RCC 7860 (cell line): ENCODE measurements around the gene ATRIP.
"Not testable (repeated sequence)": the region's sequence is repeated elsewhere in the genome, so short reads cannot be mapped to it uniquely, and the experiment has no call there.

ENCODE experiments used
- DNase-seq: peaks from one replicate; pipeline ENCODE4 v3.0.0-alpha.2; 2015; ENCODE audit warnings: low spot score
- FAIRE-seq: peaks from 2 replicates; lab custom pipeline; 2012; peaks lifted over from hg19 to GRCh38; lab: Jason Lieb, UNC

Gene ATRIP

DNA sequence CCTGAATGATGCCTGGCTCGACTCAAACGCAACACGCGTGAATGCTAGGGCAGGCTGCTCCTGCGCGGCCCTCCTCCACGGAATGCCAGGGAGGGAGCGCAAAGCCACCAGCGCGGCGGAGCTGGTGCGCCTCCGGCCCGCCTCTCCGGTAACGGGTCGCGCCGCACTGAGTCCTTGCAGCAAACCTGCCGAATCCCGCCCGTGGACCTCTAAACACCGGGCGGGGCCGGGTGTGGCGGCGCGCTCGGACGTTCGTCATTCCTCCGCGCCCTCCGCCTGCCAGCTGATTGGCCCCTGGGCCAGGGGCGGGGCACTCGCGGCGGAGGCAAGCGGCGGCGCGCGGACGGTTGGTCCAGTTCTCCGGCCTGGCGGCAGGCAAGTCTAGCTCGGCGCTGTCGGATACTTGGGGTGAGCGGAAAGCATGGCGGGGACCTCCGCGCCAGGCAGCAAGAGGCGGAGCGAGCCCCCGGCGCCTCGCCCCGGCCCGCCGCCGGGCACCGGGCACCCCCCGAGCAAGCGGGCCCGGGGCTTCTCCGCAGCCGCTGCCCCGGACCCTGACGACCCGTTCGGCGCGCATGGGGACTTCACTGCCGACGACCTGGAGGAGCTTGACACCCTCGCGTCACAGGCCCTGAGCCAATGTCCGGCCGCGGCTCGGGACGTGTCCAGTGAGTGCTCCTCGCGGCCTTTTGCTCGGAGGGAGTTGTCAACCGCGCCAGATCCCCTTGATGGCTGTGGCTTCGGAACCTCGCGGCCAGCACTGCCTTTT, at the start of gene ATRIP:
Gene ATRIP, plus strand, starts transcription at position 313 of the 769 bp plus-strand sequence. Its CDS starts 109 bp downstream, at position 422.
- no peak for FAIRE-seq

DNA sequence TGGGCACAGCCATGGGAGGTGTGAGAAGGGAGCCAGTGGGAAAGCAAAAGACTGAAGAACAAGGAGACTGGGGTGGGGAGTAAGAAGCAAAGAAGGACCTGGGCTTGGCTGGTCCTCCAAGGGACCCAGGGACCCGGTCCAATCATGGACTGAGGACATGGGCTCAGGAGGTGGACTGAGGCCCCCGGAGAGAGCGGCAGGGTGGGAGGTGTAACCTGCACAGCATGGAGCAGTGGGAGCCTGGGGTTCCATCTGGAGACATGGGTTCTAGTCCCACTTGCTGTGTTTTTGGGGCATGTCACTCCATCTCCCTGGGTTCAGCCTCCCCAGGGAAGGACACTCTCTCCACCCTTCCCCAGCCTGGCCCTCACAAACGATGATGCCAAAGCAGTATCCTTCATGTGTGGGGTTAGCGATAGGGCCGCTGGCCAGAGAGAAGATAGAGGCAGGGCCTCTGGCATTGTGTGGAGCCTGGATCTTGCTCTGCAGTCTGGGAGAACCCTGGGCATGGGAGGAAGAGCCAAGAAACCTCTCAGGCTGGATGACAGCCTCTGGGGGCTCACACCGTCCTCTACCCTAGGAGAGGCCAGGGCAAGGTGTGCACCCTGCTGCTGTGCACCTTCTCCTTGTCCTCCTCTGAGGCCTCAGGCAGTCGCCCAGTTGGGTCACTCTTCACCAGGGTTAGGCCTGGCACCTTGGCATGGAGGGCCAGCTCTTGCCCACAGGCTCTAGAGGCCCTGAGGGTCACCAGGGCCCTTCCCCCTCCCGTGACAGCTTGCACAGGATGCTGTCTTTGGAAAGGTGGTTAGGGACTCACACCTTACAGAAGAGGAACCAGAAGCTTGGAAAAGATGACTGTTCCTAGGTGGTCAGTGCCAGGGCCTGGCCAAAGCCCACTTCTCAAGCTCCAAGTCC, 48.5 kb upstream of the ATRIP start:
- DNase-seq (no peak), FAIRE-seq (no peak)

More for the DNA sequence above, at the start of gene ATRIP:
- peak; percentile 67 for DNase-seq

DNA sequence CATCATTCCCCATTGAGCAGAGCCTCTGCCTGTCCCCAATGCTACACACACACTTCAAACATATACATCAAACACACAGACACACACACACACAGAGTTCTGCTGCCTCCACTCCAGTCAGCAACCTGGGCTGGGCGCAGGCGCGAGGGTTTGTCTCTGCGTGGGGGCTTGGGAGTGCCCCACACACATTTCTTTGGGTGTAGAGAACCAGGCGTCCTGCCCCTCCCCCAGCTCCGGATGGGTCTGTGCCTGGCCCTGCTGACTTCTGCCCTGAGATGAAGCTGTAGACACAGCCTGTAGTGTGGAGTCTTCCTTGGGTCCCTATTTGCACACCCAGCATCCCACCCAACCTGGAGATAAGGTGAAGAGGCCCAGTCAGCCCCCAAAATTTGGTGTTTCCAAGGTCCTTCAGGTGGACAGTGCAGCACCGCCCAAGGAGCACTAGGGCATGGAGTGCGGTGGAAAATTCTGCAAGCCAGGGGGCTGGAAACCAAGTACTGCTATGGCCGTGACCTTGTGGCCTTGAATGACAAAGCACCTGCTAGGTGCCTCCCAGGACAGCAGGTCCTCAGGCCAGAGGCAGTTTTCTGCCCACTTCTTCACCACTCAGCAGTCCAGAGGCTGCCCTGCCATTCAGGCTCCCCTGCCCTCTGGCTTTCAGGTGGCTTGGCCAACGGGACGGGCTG, 47.7 kb upstream of the ATRIP start:
- FAIRE-seq = no peak

DNA sequence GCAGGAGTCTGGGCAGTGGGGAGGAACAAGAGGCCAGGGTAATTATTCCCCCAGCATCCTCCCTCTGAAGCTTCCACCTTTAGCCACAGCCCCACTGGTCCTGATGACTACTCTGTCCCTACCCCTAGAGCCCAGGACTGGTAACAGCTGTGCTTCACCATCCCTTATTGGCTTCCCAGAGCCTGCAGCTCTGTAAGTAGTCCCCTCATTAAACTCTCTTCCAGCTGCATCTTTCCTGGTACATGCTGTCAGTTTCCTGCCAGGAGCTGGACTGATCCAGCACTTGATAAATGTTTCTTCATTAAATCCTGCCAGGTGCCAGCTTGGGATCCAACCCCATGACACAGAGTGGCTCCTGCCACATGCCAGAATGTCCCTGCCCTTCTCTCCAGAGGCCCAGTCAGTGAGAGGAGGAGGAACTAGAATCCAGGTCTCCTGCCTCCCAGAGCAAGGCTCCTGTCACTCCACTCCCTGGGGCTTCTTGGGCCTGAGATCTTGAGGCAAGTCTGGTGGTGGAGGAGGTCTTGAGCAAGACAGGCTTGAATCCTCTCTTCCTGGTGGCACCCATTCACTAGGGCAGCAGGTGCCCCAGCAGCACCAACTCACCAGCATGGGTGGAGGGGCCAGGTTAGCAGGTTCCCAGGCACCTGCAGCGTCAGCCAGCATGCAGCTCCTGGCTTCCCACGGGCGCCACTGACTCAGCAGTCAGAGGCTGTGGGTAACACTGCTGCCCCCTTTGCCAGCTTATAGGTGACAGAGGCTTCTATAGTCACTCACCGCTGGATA, 47.0 kb upstream of the ATRIP start:
- DNase-seq (no peak), FAIRE-seq (no peak)

More for the DNA sequence above, 47.7 kb upstream of the ATRIP start:
- DNase-seq = no peak

DNA sequence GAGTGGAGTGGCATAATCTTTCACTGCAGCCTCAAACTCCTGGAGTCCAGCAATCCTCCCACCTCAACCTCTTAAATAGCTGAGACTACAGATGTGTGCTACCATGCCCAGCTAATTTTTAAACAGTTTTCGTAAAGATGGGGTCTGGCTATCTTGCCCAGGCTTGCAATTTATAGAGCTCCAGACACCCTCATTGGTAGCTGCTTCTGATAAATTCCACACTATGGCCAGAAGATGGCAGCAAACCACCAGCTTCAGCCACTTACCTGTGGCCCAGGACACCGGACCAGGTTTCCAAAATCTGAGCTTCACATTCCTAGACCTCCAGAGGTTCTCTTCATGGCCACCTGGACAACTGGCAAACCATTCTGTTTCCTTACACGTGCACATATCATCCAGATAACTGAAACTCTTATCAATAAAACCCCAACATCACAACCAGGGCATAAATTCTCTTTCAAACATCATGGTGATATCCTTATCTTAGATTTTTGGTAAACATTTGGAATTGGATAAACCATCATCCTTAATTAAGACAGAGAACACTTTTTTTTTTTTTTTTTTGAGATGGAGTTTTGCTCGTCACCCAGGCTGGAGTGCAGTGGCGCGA, 45.6 kb upstream of the ATRIP start:
- FAIRE-seq = no peak
- peak; percentile 48 for DNase-seq

DNA sequence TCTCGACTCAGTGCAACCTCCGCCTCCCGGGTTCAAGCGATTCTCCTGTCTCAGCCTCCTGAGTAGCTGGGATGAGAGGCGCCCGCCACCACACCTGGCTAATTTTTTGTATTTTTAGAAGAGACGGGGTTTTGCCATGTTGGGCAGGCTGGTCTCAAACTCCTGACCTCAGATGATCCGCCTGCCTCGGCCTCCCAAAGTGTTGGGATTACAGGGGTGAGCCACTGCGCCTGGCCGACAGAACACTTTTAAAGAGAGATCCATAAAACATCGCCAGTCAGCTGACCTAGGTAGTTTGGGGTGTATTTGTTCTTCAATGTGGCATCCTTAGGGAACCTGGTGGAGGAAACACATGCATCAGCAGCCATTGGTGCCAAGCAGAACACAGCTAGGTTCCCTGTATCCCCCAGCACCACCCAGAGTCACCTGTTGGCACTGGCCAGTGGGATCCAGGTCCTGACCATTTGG, 45.1 kb upstream of the ATRIP start:
- not testable (repeated sequence) for FAIRE-seq

DNA sequence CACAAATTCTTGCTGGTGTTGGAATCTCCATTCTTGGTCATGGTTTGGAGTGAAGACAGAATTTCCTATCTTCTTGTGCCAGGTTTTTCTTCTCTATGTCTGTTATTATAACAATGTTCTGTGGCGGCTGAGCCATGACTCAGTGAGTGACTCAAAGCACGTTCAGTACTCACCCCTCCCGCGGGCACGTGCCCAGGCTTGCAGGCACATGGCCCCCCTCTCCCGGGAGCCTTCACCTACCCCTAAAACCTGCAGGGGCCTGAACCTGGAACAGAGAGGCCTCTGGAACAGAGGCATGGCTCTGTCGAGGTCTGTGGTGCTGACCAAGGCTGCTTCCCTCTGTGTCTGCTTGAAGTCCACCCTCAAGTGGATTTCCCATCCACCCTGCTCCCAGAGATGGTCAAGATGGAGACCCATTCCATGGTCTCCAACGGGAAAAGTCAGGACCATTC, 44.2 kb upstream of the ATRIP start:
- DNase-seq = peak; percentile 58
- FAIRE-seq = peak; percentile 30

More for the DNA sequence above, 45.1 kb upstream of the ATRIP start:
- DNase-seq = not testable (repeated sequence)

DNA sequence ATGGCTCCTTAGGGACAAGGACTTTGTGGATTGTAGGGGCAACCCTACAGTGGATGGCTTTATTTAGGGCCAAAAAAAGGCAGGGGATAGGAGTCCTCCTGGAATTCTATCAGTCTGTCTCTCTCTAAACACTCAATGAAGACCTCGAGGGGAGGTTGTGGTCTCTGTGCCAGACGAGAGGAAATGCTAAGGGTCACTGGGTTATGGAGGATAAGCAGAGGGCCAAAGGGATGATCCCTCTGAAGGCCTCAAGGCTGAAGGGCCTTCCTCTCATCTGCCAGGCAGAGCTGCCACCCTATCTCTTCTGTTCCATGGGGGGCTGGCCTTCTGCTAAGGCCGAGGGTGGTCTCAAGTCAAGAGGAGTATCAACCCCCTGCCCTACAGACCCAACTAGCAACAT, 43.6 kb upstream of the ATRIP start:
- DNase-seq (no peak), FAIRE-seq (no peak)

DNA sequence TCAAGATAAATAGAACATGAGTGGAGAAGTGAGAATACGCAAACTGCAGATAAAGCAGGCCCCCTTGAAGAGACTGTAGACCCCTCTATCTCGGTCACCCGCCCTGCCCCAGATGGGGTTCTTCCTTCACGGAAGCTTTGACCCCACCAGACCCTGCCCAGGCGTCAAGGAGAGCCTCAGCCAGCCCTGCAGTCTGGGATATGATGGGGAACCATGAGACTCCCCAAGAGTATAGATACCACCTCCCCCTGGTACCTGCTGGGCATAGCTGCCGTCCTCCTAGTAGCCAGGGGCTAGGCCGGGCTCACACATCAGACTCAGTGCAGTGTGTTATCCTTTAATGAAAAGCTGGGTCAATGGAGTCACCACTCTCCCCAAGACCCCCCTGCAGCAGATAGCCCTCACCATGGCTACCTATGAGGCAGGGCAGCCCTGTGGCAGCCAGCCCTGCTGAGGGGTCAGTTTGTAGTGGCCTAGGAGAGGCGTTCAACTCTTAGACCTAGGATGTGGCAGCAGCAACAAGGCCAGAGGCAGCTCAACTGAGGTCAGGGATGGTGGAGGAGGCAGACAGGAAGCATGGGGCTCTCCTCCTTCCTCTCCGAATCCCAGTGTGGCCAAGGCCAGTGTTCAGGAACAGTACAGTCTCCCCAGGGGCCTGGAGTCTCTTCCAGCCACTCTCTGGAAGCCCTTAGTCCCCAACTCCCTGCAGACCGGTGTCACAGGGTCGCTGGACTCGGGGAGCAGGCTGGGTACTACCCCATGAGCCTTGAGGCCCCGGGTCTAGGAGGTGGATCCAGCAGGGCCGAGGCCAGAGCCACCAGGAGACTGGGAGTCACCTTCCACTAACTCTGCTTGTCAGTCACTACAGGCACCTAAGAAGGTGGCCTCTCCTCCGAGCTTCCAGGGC, 42.8 kb upstream of the ATRIP start:
- DNase-seq = no peak
- no peak for FAIRE-seq

DNA sequence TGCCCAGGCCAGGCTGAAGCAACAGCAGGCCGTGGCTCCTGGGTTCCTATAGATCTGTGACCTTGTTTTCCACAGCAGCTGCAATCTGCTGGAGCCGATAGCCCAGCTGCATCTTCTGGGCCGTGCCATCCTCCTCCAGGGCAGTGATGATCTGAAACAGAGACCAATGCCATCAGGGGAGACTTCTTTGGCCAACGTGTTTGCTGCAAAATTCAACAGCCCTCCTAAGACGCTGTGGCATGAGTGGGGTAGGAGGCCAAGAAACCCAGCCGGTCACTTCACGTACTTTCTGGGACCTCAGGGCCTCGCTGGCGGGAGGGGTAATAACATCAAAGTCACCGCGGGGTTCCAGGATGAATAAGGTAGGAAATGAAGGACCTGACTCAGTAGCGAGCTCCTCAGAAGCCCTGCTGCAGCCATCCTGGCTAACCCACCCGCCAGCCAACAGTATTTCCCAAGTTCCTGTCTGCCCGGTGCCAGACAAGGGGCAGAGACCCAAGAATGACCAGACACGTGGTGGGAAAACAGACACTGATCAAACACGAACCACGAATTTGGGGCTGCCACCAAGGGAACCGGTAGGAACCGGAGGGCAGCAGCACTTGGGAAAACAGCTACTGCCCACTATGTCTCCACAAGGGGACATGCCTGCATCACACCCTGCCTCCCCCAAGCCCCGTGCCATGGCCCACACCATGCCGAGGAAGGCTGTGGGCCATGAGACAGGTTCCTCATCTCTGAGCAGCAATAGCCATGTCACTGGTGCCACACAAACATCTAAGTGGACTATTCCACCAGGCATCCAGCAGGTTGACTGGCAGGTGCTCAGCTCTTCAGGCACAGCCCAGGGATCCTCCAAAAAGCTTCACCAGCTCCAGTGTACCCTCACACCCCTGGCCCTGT, 41.8 kb upstream of the ATRIP start:
- FAIRE-seq (no peak), DNase-seq (no peak)

DNA sequence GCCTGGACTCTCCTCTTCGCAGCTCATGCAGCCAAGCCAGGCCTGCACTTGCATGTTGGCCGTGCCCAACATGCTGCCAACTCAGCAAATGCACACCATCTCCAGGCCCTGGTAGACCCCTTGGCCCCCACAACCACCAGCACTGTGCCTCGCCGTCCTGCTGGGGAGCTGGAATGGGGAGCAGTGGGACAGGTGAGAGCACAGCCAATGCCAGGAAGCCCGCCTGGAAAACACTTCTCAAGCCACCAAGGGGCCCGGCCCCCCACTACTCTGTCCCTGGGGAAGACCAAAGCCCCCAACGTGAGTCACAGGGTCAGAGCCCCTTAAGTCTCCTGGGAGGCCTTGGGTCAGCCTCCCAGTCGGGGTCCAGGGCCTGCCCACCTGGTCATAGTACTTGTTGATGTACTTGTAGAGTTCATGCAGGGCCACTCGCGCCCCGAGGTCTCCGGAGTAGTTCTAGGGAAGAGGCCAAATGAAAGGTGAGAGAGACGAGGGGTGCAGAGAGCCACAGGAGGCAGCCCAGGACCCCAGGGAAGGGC, 41.1 kb upstream of the ATRIP start:
- FAIRE-seq = no peak
- no peak for DNase-seq

DNA sequence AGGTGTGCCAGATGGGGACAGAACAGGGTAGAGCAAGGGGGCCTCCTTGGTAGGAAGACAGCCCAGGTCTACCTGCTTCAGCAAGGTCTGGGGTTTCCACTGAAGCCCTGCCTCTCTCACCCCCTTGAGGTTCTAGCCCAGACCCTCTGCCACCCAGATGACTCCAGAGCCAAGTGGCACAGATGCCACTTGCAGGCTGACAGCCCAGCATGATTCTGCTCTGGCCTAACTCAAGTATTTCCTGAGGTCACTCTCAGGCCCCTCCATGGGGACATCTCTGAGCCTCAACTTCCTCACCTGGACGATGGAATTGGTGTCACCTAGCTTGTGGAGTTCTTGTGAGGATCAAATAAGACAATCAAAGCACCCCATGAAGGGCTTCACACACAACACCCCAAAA, 40.6 kb upstream of the ATRIP start:
- DNase-seq = no peak
- no peak for FAIRE-seq

DNA sequence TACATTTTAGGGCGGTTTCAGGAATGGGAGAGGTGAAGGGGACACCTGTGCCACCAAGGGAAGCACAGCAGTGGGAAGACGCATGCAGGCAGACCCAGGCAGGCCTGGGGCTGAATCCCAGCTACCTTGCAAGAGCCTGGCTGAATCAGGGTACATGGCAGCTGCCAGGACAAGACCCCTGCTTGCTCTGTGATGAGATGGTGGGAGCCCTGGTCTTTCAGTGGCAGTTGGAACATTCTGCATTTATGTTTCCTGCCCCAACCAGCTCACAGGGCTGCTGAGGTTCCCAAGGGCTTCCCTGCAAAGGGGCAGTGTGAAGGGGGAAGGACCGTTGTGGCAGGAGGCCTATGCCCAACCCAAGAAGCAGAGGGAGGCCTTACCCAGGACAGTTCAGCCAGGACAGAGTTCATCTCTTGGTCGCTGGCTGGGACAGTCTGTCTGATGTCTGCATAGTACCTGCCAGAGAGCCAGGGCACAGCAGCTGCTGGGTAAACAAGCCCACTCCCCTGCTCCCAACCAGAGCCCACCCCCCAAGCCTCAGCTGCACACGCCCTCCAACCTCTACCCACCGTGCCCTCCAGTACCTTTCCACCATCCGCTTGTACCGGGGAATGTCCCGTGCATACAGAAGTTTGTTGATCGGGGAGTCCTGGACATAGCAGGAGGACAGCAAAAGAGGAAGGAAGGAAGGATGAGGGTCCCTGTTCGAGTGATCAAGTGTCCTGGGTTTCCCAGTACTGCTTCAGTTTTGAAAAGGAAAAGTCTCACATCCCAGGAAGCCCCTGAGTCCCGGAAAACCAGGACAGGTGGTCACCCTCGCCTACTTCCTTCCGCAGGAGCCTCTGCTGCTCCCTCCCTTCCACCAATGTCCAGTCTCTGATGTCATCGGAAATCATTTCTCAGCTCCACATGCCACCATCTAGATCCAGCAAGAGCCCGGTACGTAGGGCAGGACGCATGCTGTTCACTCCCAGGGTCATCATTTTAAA, 39.8 kb upstream of the ATRIP start:
- FAIRE-seq = no peak
- DNase-seq = no peak

DNA sequence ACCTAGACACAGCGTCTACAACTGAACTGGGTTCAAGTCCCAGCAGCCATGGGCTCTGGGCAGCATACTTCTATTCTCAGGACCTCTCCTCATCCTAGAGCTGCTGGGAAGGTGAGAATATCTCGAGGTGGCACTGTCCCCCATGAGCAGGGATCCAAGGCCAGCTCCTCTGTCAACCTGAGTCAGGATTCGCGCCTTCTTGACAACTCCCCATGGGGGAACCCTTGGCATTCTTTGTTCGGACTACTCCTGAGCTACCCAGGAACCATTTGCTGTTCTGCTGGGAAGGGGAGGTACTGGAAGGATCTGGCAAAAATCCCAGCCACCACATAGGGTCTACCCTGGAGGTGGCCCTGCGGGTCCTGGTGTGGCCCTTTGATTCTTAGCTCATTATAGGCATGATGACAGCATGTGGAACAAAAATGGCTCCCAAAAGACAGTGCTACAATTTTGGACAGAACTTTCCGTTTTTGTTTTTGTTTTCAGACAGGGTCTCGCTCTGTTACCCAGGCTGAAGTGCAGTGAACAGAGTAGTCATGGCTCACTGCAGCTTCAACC, 38.9 kb upstream of the ATRIP start:
- FAIRE-seq = no peak
- no peak for DNase-seq

DNA sequence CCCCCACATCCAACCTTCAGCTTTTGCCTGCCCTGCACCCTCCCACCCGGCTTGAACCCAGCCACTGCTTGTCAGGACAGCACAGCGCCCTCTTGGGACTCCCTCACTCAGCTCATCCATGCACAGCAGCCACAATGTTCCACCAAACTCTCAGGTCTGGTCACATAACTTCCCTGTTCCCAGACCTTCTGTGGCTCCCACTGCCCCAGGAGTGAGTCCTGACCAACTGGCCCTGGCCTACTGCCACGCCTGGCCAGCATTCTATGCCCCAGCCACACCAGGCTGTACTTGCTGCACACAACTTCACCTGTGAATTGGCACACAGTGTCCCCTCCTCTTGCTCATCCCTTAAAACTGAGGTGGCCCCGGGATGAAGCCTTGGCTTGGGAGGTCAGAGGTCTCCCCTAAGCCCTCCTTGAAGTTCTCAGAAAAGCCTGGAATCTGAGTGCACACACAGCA, 37.7 kb upstream of the ATRIP start:
- FAIRE-seq = no peak
- no peak for DNase-seq
